HG02623 (cell line): Measurements from ENCODE around the gene HMGCS2.

Experiments used
- ATAC-seq: cut with Tn5 transposase; IDR thresholded peaks from one replicate; pipeline ENCODE4 v1.9.1; 2021; ENCODE audit warnings: moderate library complexity; ENCODE audit not compliant: unreplicated experiment

The HMGCS2 gene

GRCh38 chr1:119762953-119763352, 5.8 kb downstream of the HMGCS2 start:
- ATAC-seq: no peak

GRCh38 chr1:119762409-119762808, 6.3 kb downstream of the HMGCS2 start:
- ATAC-seq: no peak

- no peak for ATAC-seq
Observed at GRCh38 chr1:119758584-119758983, 10.1 kb downstream of the HMGCS2 start.

- no peak for ATAC-seq
Observed at GRCh38 chr1:119752592-119752991, 16.1 kb downstream of the HMGCS2 start.

GRCh38 chr1:119748040-119748439, 20.7 kb downstream of the HMGCS2 start:
- no peak for ATAC-seq

- no peak for ATAC-seq
Observed at GRCh38 chr1:119747451-119747850, 21.3 kb downstream of the HMGCS2 start.

- no peak for ATAC-seq
Observed at GRCh38 chr1:119745034-119745433, 23.7 kb downstream of the HMGCS2 start.

- no peak for ATAC-seq
Observed at GRCh38 chr1:119744598-119744942, 24.1 kb downstream of the HMGCS2 start.

GRCh38 chr1:119743776-119744597, 24.7 kb downstream of the HMGCS2 start:
- peak; percentile 54 for ATAC-seq

GRCh38 chr1:119743308-119743707, 25.4 kb downstream of the HMGCS2 start:
- no peak for ATAC-seq

- ATAC-seq: no peak
Observed at GRCh38 chr1:119742677-119743076, 26.0 kb downstream of the HMGCS2 start.

GRCh38 chr1:119742202-119742601, 26.5 kb downstream of the HMGCS2 start:
- no peak for ATAC-seq

- ATAC-seq: no peak
Observed at GRCh38 chr1:119740896-119741780, 27.6 kb downstream of the HMGCS2 start.

- ATAC-seq: no peak
Observed at GRCh38 chr1:119740261-119740660, 28.4 kb downstream of the HMGCS2 start.

- ATAC-seq: no peak
Observed at GRCh38 chr1:119739150-119739549, 29.6 kb downstream of the HMGCS2 start.

GRCh38 chr1:119738100-119738720, 30.5 kb downstream of the HMGCS2 start:
- no peak for ATAC-seq

GRCh38 chr1:119737040-119737682, 31.5 kb downstream of the HMGCS2 start:
- ATAC-seq: no peak

GRCh38 chr1:119736649-119737039, 32.1 kb downstream of the HMGCS2 start:
- ATAC-seq: no peak

GRCh38 chr1:119735217-119735616, 33.5 kb downstream of the HMGCS2 start:
- no peak for ATAC-seq

- ATAC-seq: no peak
Observed at GRCh38 chr1:119733754-119734153, 35.0 kb downstream of the HMGCS2 start.
